ENCODE data around the gene FYN.

DNA sequence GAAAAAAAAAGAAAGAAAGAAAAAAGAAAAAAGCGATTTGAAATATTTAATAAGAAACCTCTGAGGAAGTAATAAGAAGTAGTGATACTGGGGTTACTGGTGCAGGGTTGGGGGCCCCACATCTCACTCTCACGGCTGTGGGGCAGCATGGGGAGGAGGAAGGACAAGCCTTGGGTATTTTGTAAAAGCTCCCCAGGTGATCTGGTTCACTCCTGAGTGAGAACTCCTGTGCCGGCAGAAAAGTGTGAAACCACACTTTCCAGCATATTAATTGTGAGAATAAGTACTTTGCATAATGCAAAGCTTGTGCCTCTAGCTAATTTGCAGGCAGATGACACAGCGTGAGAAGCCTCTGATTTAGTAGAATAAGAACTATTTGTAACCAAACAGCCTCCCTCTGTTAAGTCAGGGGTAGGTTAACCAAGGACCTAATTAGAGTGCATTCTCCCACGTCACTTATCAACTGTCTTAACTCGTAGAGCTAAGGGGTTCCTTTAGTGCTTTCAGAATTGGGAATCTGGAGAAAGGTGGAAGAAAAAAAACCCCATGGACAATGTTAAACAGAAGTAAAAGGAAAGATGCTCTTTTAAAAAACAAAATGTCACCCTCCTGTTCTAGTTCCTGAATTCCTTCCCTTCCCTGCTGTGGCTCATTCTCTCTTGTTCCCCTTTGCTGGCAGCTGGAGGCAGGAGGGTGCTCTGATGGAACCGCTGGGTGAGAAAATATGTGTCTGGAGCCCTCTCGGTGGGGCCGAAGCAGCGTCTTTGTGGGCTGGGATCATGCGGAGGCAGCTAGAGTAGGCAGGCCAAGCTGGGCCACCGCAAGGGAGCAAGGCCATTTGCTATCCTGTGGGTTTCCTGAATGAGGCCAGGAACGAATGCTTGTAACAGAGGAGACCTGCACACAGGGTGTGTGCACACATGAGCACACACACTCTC lies 108.7 kb downstream of the FYN start:
- TF ChIP-seq, protein P1, sequence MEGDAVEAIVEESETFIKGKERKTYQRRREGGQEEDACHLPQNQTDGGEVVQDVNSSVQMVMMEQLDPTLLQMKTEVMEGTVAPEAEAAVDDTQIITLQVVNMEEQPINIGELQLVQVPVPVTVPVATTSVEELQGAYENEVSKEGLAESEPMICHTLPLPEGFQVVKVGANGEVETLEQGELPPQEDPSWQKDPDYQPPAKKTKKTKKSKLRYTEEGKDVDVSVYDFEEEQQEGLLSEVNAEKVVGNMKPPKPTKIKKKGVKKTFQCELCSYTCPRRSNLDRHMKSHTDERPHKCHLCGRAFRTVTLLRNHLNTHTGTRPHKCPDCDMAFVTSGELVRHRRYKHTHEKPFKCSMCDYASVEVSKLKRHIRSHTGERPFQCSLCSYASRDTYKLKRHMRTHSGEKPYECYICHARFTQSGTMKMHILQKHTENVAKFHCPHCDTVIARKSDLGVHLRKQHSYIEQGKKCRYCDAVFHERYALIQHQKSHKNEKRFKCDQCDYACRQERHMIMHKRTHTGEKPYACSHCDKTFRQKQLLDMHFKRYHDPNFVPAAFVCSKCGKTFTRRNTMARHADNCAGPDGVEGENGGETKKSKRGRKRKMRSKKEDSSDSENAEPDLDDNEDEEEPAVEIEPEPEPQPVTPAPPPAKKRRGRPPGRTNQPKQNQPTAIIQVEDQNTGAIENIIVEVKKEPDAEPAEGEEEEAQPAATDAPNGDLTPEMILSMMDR (IDR thresholded peaks at IDR 0.05; ENCODE audit: insufficient read depth, low read length, poor library complexity, severe bottlenecking) = no peak
- TF ChIP-seq EZH2phosphoT487 (conservative IDR thresholded peaks at IDR 0.05; ENCODE audit: low read length) = no peak

All from SU-DHL-6 (cell line).